ENCODE results near the gene SF3A1. TPM values are rescaled to one million over a fixed set of nuclear protein-coding genes. Genes with fewer than 3 reads are reported as not detected.

Gene SF3A1
- total RNA-seq, 2 experiments from 2014 or later = 335 to 388 TPM

GRCh38 chr22:30317778-30318177 lies 38.9 kb downstream of the SF3A1 start:
- Histone ChIP-seq H3K36me3 (ENCODE audit: insufficient read depth, low read length) (peaks cover 55% of the 10 kb centered on the region), H3K4me3 (ENCODE audit: low read length) (no peak overlapping the region), H3K9me3 (ENCODE audit: control insufficient read depth in 1 of 2, insufficient read depth in 1 of 2, low read length in 2 of 2) (no peaks in the 10 kb centered on the region), H3K27me3 (ENCODE audit: control insufficient read depth in 1 of 2, insufficient read depth in 2 of 2, low read length in 2 of 2) (no peaks in the 10 kb centered on the region), H3K27ac (ENCODE audit: low read depth in 1 of 2, low read length in 2 of 2) (peak overlapping the region; percentile 23 to 40), H3K4me1 (ENCODE audit: insufficient read depth, low read length) (peaks cover 99% of the 10 kb centered on the region)
- ChIA-PET POLR2A (interaction anchor here (2.1 to 11.4 kb wide), 4 partner anchors 12 to 39 kb away, joined by 6 to 290 read pairs (median 42); partner anchors contain the start of genes CASTOR1, CCDC157 and SF3A1), CTCF (interaction anchor here (4.3 kb wide), 1 partner anchor 28 kb away, joined by 28 read pairs; the partner anchor contains the start of gene CASTOR1)
- no peak for TF ChIP-seq CTCF (IDR thresholded peaks at IDR 0.05)
- Mint-ChIP-seq H3K27me3 (no peaks in the 10 kb centered on the region), H3K9me3 (no peaks in the 10 kb centered on the region), H3K27ac (peak overlapping the region; percentile 84), H3K36me3 (ENCODE audit: low read depth) (peaks cover 73% of the 10 kb centered on the region), H3K4me3 (peak overlapping the region; percentile 50), H3K4me1 (ENCODE audit: low read depth) (peaks cover 92% of the 10 kb centered on the region)
- no peak for ATAC-seq (ENCODE audit: poor library complexity)
- intact Hi-C loops (cut with DNase I, micrococcal nuclease) = no loop called here
- no peak for DNase-seq

GRCh38 chr22:30315962-30316576 lies 40.6 kb downstream of the SF3A1 start:
- Histone ChIP-seq H3K27ac (ENCODE audit: low read depth in 1 of 2, low read length in 2 of 2) (peak overlapping the region; percentile 43 to 69), H3K4me3 (ENCODE audit: low read length) (no peak overlapping the region), H3K4me1 (ENCODE audit: insufficient read depth, low read length) (peaks cover 99% of the 10 kb centered on the region), H3K27me3 (ENCODE audit: control insufficient read depth in 1 of 2, insufficient read depth in 2 of 2, low read length in 2 of 2) (no peaks in the 10 kb centered on the region), H3K9me3 (ENCODE audit: control insufficient read depth in 1 of 2, insufficient read depth in 1 of 2, low read length in 2 of 2) (no peaks in the 10 kb centered on the region), H3K36me3 (ENCODE audit: insufficient read depth, low read length) (peaks cover 46% of the 10 kb centered on the region)
- Mint-ChIP-seq H3K27me3 (no peaks in the 10 kb centered on the region), H3K9me3 (no peaks in the 10 kb centered on the region), H3K27ac (peak overlapping the region; percentile 84), H3K36me3 (ENCODE audit: low read depth) (peaks cover 63% of the 10 kb centered on the region), H3K4me1 (ENCODE audit: low read depth) (peaks cover 96% of the 10 kb centered on the region), H3K4me3 (peak overlapping the region; percentile 60)
- DNase-seq (no peak), ATAC-seq (ENCODE audit: poor library complexity) (no peak)
- ChIA-PET CTCF (interaction anchor here (4.3 kb wide), 1 partner anchor 27 kb away, joined by 28 read pairs; the partner anchor contains the start of gene CASTOR1), POLR2A (interaction anchor here (0.6 to 6.4 kb wide), 5 partner anchors 9 to 833 kb away, joined by 4 to 66 read pairs (median 31); partner anchors contain the start of genes CASTOR1, CCDC157, SF3A1 and TBC1D10A)
- intact Hi-C loops (cut with DNase I, micrococcal nuclease) = no loop called here
- TF ChIP-seq CTCF (IDR thresholded peaks at IDR 0.05) = no peak

- Histone ChIP-seq H3K27ac (ENCODE audit: low read depth in 1 of 2, low read length in 2 of 2) (peak overlapping the region; percentile 51 to 69), H3K9me3 (ENCODE audit: control insufficient read depth in 1 of 2, insufficient read depth in 1 of 2, low read length in 2 of 2) (no peaks in the 10 kb centered on the region), H3K36me3 (ENCODE audit: insufficient read depth, low read length) (peaks cover 35% of the 10 kb centered on the region), H3K27me3 (ENCODE audit: control insufficient read depth in 1 of 2, insufficient read depth in 2 of 2, low read length in 2 of 2) (no peaks in the 10 kb centered on the region), H3K4me3 (ENCODE audit: low read length) (no peak overlapping the region), H3K4me1 (ENCODE audit: insufficient read depth, low read length) (peaks cover 99% of the 10 kb centered on the region)
- intact Hi-C loops (cut with DNase I, micrococcal nuclease) = no loop called here
- no peaks in the 10 kb centered on the region for H3K27me3 Mint-ChIP-seq
- peak in 6 of 14 experiments; percentile 29 to 85 (median 58) for DNase-seq
- peaks cover 52% of the 10 kb centered on the region for H3K36me3 Mint-ChIP-seq (ENCODE audit: low read depth)
- peak; percentile 59 for ATAC-seq (ENCODE audit: poor library complexity)
- TF ChIP-seq CTCF (IDR thresholded peaks at IDR 0.05) = no peak
- peak overlapping the region; percentile 84 for H3K27ac Mint-ChIP-seq
- no peaks in the 10 kb centered on the region for H3K9me3 Mint-ChIP-seq
- ChIA-PET CTCF (interaction anchor here (4.3 kb wide), 1 partner anchor 26 kb away, joined by 28 read pairs; the partner anchor contains the start of gene CASTOR1), POLR2A (interaction anchor here (2.0 to 6.4 kb wide), 4 partner anchors 9 to 42 kb away, joined by 7 to 66 read pairs (median 42); partner anchors contain the start of genes CASTOR1, CCDC157, SF3A1 and TBC1D10A)
- peak overlapping the region; percentile 47 for H3K4me3 Mint-ChIP-seq
- peaks cover 96% of the 10 kb centered on the region for H3K4me1 Mint-ChIP-seq (ENCODE audit: low read depth)
Measured at GRCh38 chr22:30314915-30315314, 41.8 kb downstream of the SF3A1 start.
